Liver (tissue), 9 donors: Measurements from ENCODE around the gene EMD. TPM values are rescaled to one million over a fixed set of nuclear protein-coding genes. Genes with fewer than 3 reads are reported as not detected.
"Not testable (repeated sequence)": the region's sequence is repeated elsewhere in the genome, so short reads cannot be mapped to it uniquely, and the experiment has no call there.

Experiments
- DNase-seq: peaks from one replicate; pipeline ENCODE4 v3.0.0-alpha.2; 2017; ENCODE audit warnings: low spot score
- H3K27ac ChIP-seq, 2 donors: one replicate each; pipeline ENCODE4 v1.7.0; 2013; ENCODE audit warnings: inconsistent platforms in 2 of 2, low read length in 2 of 2, control low read depth in 1 of 2, low read depth in 1 of 2, mild to moderate bottlenecking in 1 of 2
- H3K27me3 ChIP-seq, 4 donors: one replicate each; pipeline versions ENCODE4 v1.6.1 to v1.7.0; 2013; ENCODE audit warnings: low read length in 3 of 4, inconsistent platforms in 1 of 4, mild to moderate bottlenecking in 1 of 4, moderate library complexity in 1 of 4; ENCODE audit not compliant: control insufficient read depth in 4 of 4, insufficient read depth in 4 of 4
- H3K36me3 ChIP-seq, 4 donors: one replicate each; pipeline versions ENCODE4 v1.6.1 to v1.7.0; 2013; ENCODE audit warnings: low read length in 3 of 4, mild to moderate bottlenecking in 3 of 4, low read depth in 1 of 4, moderate library complexity in 1 of 4; ENCODE audit not compliant: control insufficient read depth in 4 of 4, insufficient read depth in 3 of 4
- H3K4me1 ChIP-seq, 4 donors: one replicate each; pipeline versions ENCODE4 v1.6.1 to v1.7.0; 2013; ENCODE audit warnings: low read length in 3 of 4, mild to moderate bottlenecking in 3 of 4, moderate library complexity in 1 of 4; ENCODE audit not compliant: control insufficient read depth in 4 of 4, insufficient read depth in 4 of 4
- H3K4me3 ChIP-seq, 3 donors: one replicate each; pipeline versions ENCODE4 v1.6.1 to v1.7.0; 2013; ENCODE audit warnings: low read length in 3 of 3, control low read depth in 1 of 3, low read depth in 1 of 3, mild to moderate bottlenecking in 1 of 3
- H3K9ac ChIP-seq, 2 donors: one replicate each; pipeline ENCODE4 v1.7.0; 2013; ENCODE audit warnings: low read length in 2 of 2, mild to moderate bottlenecking in 2 of 2, moderate library complexity in 2 of 2, control low read depth in 1 of 2, low read depth in 1 of 2
- H3K9me3 ChIP-seq, 4 donors: one replicate each; pipeline versions ENCODE4 v1.6.1 to v1.7.0; 2013; ENCODE audit warnings: low read length in 3 of 4; ENCODE audit not compliant: control insufficient read depth in 4 of 4
- FOXA1 ChIP-seq: IDR thresholded peaks from 2 replicates; pipeline ENCODE4 v1.6.1; 2016; ENCODE audit warnings: antibody characterized with exemption
- FOXA2 ChIP-seq: IDR thresholded peaks from 2 replicates; pipeline ENCODE4 v1.6.1; 2016; ENCODE audit warnings: antibody characterized with exemption
- HNF4A ChIP-seq, 2 donors: conservative IDR thresholded peaks; 2 replicates each; pipeline ENCODE4 v1.6.1; 2016; ENCODE audit warnings: antibody characterized with exemption in 2 of 2, mild to moderate bottlenecking in 2 of 2
- NR2F2 ChIP-seq: IDR thresholded peaks from 2 replicates; pipeline ENCODE4 v1.6.1; 2016; ENCODE audit warnings: antibody characterized with exemption
- RAD21 ChIP-seq, 2 donors: IDR thresholded peaks; 2 replicates each; pipeline ENCODE4 v1.6.1; 2016; ENCODE audit warnings: antibody characterized with exemption in 2 of 2, mild to moderate bottlenecking in 2 of 2
- SP1 ChIP-seq: IDR thresholded peaks from 2 replicates; pipeline ENCODE4 v1.6.1; 2018; ENCODE audit warnings: antibody characterized with exemption, mild to moderate bottlenecking
- TAF1 ChIP-seq: conservative IDR thresholded peaks from 2 replicates; pipeline ENCODE4 v1.6.1; 2016; ENCODE audit warnings: antibody characterized with exemption, mild to moderate bottlenecking
- WGBS: extraction: QIAGEN DNeasy Blood & Tissue Kit; methylation state at CpG from one replicate; pipeline ENCODE4 v1.1.7; 2013; 5-methylcytosine and 5-hydroxymethylcytosine counted together
- polyA plus RNA-seq, 2 donors: library from polyadenylated mRNA; stranded (reverse) in 1 of 2; unstranded in 1 of 2; fragments of 200-250 nt in 1 of 2; fragments of >200 nt in 1 of 2; fragmentation: Nextera tagmentation in 1 of 2; extraction: Ambion mirVana in 1 of 2; gene quantifications; one replicate each; pipeline versions ENCODE4 v1.2.1 to v1.2.3, GENCODE V29; 2013 to 2015
- total RNA-seq, 2 donors: library from RNA; depleted of rRNA; stranded (reverse); fragments of >200 nt; gene quantifications; one replicate each; pipeline ENCODE4 v1.2.3, GENCODE V29; 2014
- TF ChIP-seq, protein P1 (sequence below): fragments of 150-350 bp; IDR thresholded peaks from 2 replicates; pipeline ENCODE4 v1.5.1; 2017; ENCODE audit warnings: improper control_type of control experiment, low read depth, low read length; ENCODE audit not compliant: missing input control
- donor health status: healthy.
- donor health status: healthy.
- donor health status: healthy.
- donor health status: healthy.
- donor health status: healthy.

The EMD gene
- total and polyA plus RNA-seq, 4 donors, result 11.6 to 38.0 (median 17.0) TPM

GRCh38 chrX:154384284-154384892 is 5.3 kb downstream of the EMD start:
- no peak for DNase-seq
- TF ChIP-seq FOXA2 (no peak), RAD21 (IDR thresholded peaks at IDR 0.05) (peak; percentile 51), NR2F2 (no peak), FOXA1 (no peak), SP1 (no peak), HNF4A (conservative IDR thresholded peaks at IDR 0.05) (no peak), TAF1 (no peak)
- TF ChIP-seq, protein P1, sequence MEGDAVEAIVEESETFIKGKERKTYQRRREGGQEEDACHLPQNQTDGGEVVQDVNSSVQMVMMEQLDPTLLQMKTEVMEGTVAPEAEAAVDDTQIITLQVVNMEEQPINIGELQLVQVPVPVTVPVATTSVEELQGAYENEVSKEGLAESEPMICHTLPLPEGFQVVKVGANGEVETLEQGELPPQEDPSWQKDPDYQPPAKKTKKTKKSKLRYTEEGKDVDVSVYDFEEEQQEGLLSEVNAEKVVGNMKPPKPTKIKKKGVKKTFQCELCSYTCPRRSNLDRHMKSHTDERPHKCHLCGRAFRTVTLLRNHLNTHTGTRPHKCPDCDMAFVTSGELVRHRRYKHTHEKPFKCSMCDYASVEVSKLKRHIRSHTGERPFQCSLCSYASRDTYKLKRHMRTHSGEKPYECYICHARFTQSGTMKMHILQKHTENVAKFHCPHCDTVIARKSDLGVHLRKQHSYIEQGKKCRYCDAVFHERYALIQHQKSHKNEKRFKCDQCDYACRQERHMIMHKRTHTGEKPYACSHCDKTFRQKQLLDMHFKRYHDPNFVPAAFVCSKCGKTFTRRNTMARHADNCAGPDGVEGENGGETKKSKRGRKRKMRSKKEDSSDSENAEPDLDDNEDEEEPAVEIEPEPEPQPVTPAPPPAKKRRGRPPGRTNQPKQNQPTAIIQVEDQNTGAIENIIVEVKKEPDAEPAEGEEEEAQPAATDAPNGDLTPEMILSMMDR, result peak; percentile 28
- Histone ChIP-seq H3K4me3 (no peak overlapping the region), H3K27ac (no peak overlapping the region), H3K9ac (no peak overlapping the region), H3K36me3 (no peaks in the 10 kb centered on the region), H3K9me3 (no peaks in the 10 kb centered on the region), H3K4me1 (peaks cover 3 to 8% (median 7%) of the 10 kb centered on the region in 4 donors), H3K27me3 (no peaks in the 10 kb centered on the region)
- 42% methylated on average over 8 of the region's 8 CpGs for WGBS

DNA sequence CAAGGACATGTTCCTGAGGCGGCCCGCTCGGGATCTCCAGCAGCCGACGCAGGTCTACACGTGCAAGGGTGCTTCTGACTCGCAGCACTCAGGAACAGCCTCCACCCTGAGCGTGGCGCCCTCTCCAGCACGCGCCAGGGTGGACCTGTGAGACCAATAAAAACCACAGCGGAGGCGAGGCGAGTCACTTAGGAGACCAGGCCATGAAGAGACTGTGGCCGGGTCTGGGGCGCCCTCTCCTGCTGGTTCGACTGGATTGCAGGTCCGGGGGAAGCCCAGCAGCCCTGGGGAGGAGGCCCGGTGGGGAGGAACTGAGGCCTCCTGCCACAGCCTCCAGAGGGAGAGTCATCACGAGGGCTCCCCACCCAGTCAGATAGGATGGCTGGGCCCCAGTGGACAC is 9.0 kb downstream of the EMD start:
- not testable (repeated sequence) for H3K9ac ChIP-seq, H3K4me1 ChIP-seq, H3K27ac ChIP-seq, DNase-seq, H3K27me3 ChIP-seq, H3K36me3 ChIP-seq, H3K4me3 ChIP-seq, H3K9me3 ChIP-seq
- no CpG with 5 or more reads among the region's 20 CpGs for WGBS

- WGBS, result no CpG with 5 or more reads among the region's 16 CpGs
- not testable (repeated sequence) for H3K4me1 ChIP-seq, H3K9me3 ChIP-seq
Measured at GRCh38 chrX:154388649-154389048, 9.6 kb downstream of the EMD start.

DNA sequence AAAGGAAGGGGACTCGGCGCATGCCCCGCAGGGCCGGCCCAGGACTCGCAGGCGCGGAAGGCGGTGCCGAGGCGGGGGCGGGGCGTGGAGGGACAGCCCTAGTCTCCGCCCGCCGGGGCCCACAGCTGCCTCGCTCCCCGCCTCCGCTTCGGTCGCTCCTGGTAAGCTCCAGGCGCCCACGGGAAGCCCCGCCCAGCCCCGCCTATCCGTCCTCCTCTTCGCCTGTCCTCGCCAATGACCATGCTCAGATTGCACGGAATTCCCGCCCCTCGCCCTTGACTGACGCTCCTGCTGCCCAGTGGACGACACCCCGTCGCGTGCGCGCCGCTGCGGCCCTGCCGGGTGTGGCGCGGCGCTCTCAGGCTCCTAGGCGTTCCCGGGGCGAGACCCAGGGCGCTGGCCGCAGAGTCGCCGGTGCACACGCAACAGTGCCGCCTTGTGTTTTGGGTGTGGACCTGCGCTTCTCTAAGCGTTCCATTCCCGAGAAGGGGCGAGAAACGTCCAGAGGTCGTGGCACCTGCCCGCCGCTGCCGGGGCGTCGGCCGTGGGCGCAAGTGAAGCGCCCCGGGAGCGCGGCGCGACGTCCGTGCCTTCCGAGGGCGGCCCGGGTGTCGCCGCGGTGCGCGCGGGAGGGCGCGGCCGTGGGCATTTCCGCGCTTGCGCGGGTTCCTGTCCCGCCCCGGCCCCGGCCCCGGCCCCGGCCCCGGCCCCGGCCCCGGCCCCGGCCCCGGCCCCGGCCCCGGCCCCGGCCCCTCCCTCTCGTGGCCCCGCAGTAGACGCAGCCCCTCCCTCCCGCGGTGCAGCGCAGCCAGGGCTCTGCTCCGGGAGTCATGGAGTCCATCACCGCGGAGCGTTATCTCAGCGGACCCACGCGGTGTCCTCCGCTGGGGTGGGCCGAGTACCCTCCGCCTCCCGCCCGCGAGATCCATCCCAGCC is 11.0 kb downstream of the EMD start:
- WGBS, result 0% methylated on average over 11 of the region's 121 CpGs
- not testable (repeated sequence) for H3K27ac ChIP-seq, DNase-seq

More at GRCh38 chrX:154388649-154389048, 9.6 kb downstream of the EMD start:
- not testable (repeated sequence) for H3K36me3 ChIP-seq, DNase-seq, H3K4me3 ChIP-seq, H3K27me3 ChIP-seq, H3K9ac ChIP-seq, H3K27ac ChIP-seq

DNA sequence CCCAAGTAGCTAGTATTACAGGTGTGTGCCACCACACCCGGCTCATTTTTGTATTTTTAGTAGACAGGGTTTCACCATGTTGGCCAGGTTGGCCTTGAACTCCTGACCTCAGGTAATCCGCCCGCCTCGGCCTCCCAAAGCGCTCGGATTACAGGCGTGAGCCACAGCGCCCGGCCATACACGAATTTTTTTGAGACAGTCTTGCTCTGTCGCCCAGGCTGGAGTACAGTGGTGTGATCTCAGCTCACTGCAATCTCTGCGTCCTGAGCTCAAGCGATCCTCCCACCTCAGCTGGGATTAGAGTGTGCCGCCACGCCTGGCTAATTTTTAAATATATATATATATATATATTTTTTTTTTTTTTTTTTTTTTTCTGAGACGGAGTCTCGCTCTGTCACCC is 17.3 kb downstream of the EMD start:
- H3K27me3 ChIP-seq, result not testable (repeated sequence)
- WGBS, result 90% methylated on average over 17 of the region's 17 CpGs

More for the DNA sequence above, 11.0 kb downstream of the EMD start:
- not testable (repeated sequence) for H3K4me1 ChIP-seq, H3K4me3 ChIP-seq, H3K36me3 ChIP-seq, H3K27me3 ChIP-seq, H3K9me3 ChIP-seq, H3K9ac ChIP-seq

More for the DNA sequence above, 17.3 kb downstream of the EMD start:
- not testable (repeated sequence) for DNase-seq, H3K9me3 ChIP-seq, H3K4me3 ChIP-seq, H3K27ac ChIP-seq, H3K9ac ChIP-seq
- peaks cover 0 to 10% (median 7%) of the 10 kb centered on the region in 4 donors for H3K36me3 ChIP-seq
- peaks cover 1 to 24% (median 18%) of the 10 kb centered on the region in 4 donors for H3K4me1 ChIP-seq
